Liver (tissue), 3 donors: ENCODE measurements around the gene CYB561A3.

ENCODE experiments used
- ATF3 ChIP-seq: IDR thresholded peaks from 2 replicates; pipeline ENCODE4 v1.6.1; 2016; ENCODE audit warnings: antibody characterized with exemption
- EGR1 ChIP-seq, 2 donors: IDR thresholded peaks; 2 replicates each; pipeline ENCODE4 v1.6.1; 2016 to 2018; ENCODE audit warnings: antibody characterized with exemption in 2 of 2, low read depth in 2 of 2
- GABPA ChIP-seq, 2 donors: IDR thresholded peaks in 1 of 2; conservative IDR thresholded peaks in 1 of 2; 2 replicates each; pipeline ENCODE4 v1.6.1; 2016; ENCODE audit warnings: antibody characterized with exemption in 2 of 2, mild to moderate bottlenecking in 1 of 2, moderate library complexity in 1 of 2
- HNF4A ChIP-seq, 2 donors: conservative IDR thresholded peaks; 2 replicates each; pipeline ENCODE4 v1.6.1; 2016; ENCODE audit warnings: antibody characterized with exemption in 2 of 2, mild to moderate bottlenecking in 2 of 2
- HNF4G ChIP-seq: IDR thresholded peaks from 2 replicates; pipeline ENCODE4 v1.6.1; 2016; ENCODE audit warnings: antibody characterized with exemption
- JUND ChIP-seq, 2 donors: IDR thresholded peaks; 2 replicates each; pipeline ENCODE4 v1.6.1; 2016; ENCODE audit warnings: antibody characterized with exemption in 2 of 2
- MAX ChIP-seq: IDR thresholded peaks from 2 replicates; pipeline ENCODE4 v1.6.1; 2016; ENCODE audit warnings: antibody characterized with exemption
- RAD21 ChIP-seq, 2 donors: IDR thresholded peaks; 2 replicates each; pipeline ENCODE4 v1.6.1; 2016; ENCODE audit warnings: antibody characterized with exemption in 2 of 2, mild to moderate bottlenecking in 2 of 2
- REST ChIP-seq: IDR thresholded peaks from 2 replicates; pipeline ENCODE4 v1.6.1; 2016; ENCODE audit warnings: antibody characterized with exemption, mild to moderate bottlenecking
- SP1 ChIP-seq: IDR thresholded peaks from 2 replicates; pipeline ENCODE4 v1.6.1; 2018; ENCODE audit warnings: antibody characterized with exemption, mild to moderate bottlenecking
- TAF1 ChIP-seq: conservative IDR thresholded peaks from 2 replicates; pipeline ENCODE4 v1.6.1; 2016; ENCODE audit warnings: antibody characterized with exemption, mild to moderate bottlenecking
- YY1 ChIP-seq: IDR thresholded peaks from 2 replicates; pipeline ENCODE4 v1.6.1; 2016; ENCODE audit warnings: antibody characterized with exemption, mild to moderate bottlenecking
- TF ChIP-seq, protein P1 (sequence below): fragments of 150-350 bp; IDR thresholded peaks from 2 replicates; pipeline ENCODE4 v1.5.1; 2017; ENCODE audit warnings: improper control_type of control experiment, low read depth, low read length; ENCODE audit not compliant: missing input control
- donor health status: healthy.
- donor health status: healthy.

DNA sequence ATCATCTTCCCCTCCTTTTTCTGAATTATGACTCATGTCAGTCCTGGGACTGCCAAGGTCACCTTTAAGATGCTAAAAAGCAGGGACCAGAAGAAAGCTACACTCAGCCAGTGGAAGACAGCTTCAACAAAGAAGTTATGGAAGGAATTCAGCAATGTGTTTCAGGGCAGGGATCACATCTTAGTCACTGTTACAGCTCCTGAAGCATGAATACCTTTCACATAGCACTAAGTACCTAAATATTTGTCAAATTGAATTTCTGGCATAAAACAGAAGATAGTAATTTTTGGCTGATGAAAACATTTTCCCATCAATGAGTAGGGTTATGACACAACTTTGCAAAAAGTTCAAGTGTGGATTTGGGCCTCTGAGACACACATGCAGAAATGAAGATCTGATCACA, 34.0 kb downstream of the CYB561A3 start:
- TF ChIP-seq REST (no peak), ATF3 (no peak), GABPA (IDR thresholded peaks at IDR 0.05 in 1 of 2, conservative IDR thresholded peaks at IDR 0.05 in 1 of 2) (no peak), EGR1 (IDR thresholded peaks at IDR 0.05; ENCODE audit: low read depth in 2 of 2) (no peak), YY1 (no peak), JUND (IDR thresholded peaks at IDR 0.05) (no peak), RAD21 (IDR thresholded peaks at IDR 0.05) (no peak), TAF1 (no peak), MAX (no peak), HNF4G (no peak), SP1 (no peak), HNF4A (conservative IDR thresholded peaks at IDR 0.05) (no peak)
- TF ChIP-seq, protein P1, sequence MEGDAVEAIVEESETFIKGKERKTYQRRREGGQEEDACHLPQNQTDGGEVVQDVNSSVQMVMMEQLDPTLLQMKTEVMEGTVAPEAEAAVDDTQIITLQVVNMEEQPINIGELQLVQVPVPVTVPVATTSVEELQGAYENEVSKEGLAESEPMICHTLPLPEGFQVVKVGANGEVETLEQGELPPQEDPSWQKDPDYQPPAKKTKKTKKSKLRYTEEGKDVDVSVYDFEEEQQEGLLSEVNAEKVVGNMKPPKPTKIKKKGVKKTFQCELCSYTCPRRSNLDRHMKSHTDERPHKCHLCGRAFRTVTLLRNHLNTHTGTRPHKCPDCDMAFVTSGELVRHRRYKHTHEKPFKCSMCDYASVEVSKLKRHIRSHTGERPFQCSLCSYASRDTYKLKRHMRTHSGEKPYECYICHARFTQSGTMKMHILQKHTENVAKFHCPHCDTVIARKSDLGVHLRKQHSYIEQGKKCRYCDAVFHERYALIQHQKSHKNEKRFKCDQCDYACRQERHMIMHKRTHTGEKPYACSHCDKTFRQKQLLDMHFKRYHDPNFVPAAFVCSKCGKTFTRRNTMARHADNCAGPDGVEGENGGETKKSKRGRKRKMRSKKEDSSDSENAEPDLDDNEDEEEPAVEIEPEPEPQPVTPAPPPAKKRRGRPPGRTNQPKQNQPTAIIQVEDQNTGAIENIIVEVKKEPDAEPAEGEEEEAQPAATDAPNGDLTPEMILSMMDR, result no peak
